HG03460 (cell line): ENCODE results near the gene RAD54L.
"Not testable (repeated sequence)": the region's sequence is repeated elsewhere in the genome, so short reads cannot be mapped to it uniquely, and the experiment has no call there.

ENCODE experiments used
- ATAC-seq: cut with Tn5 transposase; IDR thresholded peaks from one replicate; pipeline ENCODE4 v1.9.1; 2021; ENCODE audit not compliant: unreplicated experiment

Gene RAD54L

GRCh38 chr1:46317323-46317722 lies 69.8 kb downstream of the RAD54L start:
- ATAC-seq = no peak

- ATAC-seq = not testable (repeated sequence)
Measured at GRCh38 chr1:46319301-46319700, 71.7 kb downstream of the RAD54L start.

- ATAC-seq = not testable (repeated sequence)
Measured at GRCh38 chr1:46319960-46320914, 72.7 kb downstream of the RAD54L start.

- ATAC-seq = not testable (repeated sequence)
Measured at GRCh38 chr1:46322191-46322590, 74.6 kb downstream of the RAD54L start.

GRCh38 chr1:46325285-46326076 lies 77.9 kb downstream of the RAD54L start:
- not testable (repeated sequence) for ATAC-seq
